Measurements from ENCODE around the gene FAM3D.

GRCh38 chr3:58690490-58690889 is 23.9 kb upstream of the FAM3D start:
- TF ChIP-seq CTCF (IDR thresholded peaks at IDR 0.05; ENCODE audit: insufficient read depth, low read length) (no peak), REST (IDR thresholded peaks at IDR 0.05; ENCODE audit: insufficient replicate concordance, low read depth) (no peak), SPI1 (IDR thresholded peaks at IDR 0.05; ENCODE audit: borderline replicate concordance, low read depth) (no peak)

Data from HL-60 (cell line).